ENCODE measurements around the gene HECW1.
A peak's percentile ranks its signal among the peaks of the same experiment; 100 is the strongest.
"Not testable (repeated sequence)": the region's sequence is repeated elsewhere in the genome, so short reads cannot be mapped to it uniquely, and the experiment has no call there.

The HECW1 gene

DNA sequence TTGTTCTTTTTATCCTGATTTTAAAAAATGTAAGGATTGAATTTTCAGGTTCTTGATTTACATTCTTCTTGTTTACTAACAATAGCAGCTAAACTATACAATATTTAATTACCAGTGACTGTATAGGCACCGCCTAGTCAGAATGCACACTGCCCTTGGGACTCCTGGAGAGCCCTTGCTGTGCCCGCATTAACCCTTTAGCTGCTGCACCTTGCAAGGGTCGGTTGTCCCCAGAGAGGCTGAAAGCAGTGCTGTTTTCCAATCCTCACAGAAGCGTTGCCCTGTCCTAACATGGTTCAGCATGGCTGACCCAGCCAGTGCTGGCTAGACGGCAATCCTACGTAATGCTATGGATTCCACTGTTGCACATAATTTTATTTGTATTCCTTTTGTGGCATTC is 102.6 kb downstream of the HECW1 start:
- no peak for DNase-seq (ENCODE audit: low read depth)
- TF ChIP-seq, protein P1, sequence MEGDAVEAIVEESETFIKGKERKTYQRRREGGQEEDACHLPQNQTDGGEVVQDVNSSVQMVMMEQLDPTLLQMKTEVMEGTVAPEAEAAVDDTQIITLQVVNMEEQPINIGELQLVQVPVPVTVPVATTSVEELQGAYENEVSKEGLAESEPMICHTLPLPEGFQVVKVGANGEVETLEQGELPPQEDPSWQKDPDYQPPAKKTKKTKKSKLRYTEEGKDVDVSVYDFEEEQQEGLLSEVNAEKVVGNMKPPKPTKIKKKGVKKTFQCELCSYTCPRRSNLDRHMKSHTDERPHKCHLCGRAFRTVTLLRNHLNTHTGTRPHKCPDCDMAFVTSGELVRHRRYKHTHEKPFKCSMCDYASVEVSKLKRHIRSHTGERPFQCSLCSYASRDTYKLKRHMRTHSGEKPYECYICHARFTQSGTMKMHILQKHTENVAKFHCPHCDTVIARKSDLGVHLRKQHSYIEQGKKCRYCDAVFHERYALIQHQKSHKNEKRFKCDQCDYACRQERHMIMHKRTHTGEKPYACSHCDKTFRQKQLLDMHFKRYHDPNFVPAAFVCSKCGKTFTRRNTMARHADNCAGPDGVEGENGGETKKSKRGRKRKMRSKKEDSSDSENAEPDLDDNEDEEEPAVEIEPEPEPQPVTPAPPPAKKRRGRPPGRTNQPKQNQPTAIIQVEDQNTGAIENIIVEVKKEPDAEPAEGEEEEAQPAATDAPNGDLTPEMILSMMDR (conservative IDR thresholded peaks at IDR 0.05; ENCODE audit: low read length): no peak
- no peak overlapping the region for H3K4me3 ChIP-seq (ENCODE audit: low read length)

DNA sequence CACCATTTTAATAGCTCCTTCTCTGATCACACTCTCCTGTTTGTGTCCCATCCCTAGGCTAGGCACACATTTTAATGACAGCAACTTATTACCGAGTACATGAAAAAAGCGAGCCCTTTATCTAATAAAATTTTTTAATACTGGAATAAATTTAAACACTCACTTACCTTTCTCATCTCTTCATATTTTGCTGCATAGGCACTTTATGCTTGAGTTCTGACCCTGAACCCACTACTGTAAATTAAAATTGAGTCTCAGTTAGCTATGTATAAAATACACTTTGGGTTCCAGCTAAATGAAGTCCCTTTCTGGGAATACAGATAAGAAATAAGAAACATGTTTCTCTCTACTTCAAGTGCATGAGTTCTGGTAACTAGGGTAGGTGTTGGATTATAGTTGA is 104.6 kb downstream of the HECW1 start:
- TF ChIP-seq, protein P1 (conservative IDR thresholded peaks at IDR 0.05; ENCODE audit: low read length): no peak
- no peak overlapping the region for H3K4me3 ChIP-seq (ENCODE audit: low read length)
- DNase-seq (ENCODE audit: low read depth): no peak

DNA sequence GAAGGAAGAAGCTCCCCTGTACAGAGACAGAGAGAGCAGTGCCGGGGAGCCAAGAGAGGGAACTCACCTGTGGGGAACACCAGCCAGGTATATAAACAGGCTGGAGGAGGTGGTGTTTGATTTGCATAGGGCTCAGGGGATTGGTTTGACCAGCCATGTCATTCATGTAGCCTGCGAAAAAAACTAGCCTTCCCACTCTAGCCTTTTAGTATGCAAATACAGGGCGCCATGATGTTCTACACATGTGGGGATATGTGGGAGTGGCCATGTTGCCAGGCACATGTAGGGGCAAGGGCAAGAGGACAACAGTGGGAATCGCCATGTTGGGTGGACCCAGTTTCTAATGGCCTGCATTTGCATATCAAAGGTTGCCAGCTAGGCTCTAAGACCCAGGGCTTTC is 106.5 kb downstream of the HECW1 start:
- not testable (repeated sequence) for DNase-seq (ENCODE audit: low read depth); H3K4me3 ChIP-seq (ENCODE audit: low read length)

DNA sequence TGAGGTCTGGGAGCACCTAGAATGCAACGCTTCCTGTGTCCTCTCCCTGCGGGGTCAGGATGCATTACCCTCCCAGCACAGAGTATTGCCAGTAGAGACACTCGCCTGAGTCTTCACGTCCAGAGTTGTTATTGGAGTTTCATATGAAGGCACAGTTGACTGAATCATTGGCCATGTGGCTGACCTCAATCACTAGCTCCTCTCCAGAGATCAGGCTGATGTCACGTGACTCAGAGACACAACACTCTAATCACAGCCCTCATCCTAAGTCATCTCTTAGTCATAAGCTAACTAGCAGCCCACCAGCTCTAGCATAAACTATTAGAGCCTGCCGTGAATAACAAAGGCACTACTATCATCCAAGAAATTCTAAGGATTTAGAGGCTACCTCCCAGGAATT is 107.8 kb downstream of the HECW1 start:
- TF ChIP-seq, protein P1 (conservative IDR thresholded peaks at IDR 0.05; ENCODE audit: low read length): no peak
- DNase-seq (ENCODE audit: low read depth): peak; percentile 44
- H3K4me3 ChIP-seq (ENCODE audit: low read length): no peak overlapping the region

DNA sequence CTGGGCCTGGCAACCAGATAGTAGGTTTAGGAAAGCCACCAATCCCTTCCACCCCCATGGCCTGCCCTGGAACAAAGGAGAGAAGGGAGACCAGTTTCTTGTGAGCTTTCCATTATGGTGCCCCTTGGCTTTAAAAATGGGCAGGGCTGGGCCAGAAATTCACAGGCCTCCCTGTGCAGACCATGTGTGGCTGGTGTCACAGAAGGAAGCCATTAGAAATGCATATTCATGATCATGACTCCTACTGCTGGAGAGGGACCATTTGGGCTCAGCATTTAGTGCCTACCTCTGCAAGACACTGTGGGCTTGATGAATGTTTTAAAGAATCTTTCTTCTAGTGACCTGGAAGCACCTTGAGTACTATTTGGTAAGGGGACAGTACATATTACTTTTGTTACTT is 108.3 kb downstream of the HECW1 start:
- no peak overlapping the region for H3K4me3 ChIP-seq (ENCODE audit: low read length)
- no peak for DNase-seq (ENCODE audit: low read depth)
- TF ChIP-seq, protein P1 (conservative IDR thresholded peaks at IDR 0.05; ENCODE audit: low read length): no peak

DNA sequence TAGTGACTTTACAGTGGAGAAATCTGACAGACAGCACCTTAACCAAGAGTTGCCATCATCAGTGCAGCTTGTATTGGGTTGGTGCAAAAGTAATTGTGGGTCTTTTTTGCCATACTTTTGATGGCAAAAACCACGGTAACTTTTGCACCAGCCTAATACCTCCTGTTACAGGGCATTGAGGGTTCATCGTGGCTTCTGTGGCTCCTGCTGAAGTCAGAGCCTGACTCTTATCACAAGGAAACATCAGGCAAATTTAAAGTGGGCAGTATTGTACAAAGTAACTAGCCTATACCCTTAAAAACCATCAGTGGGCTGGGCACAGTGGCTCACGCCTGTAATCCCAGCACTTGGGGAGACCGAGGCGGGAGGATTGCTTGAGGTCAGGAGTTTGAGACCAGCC is 117.4 kb downstream of the HECW1 start:
- no peak overlapping the region for H3K4me3 ChIP-seq (ENCODE audit: low read length)
- DNase-seq (ENCODE audit: low read depth): no peak
- TF ChIP-seq, protein P1 (conservative IDR thresholded peaks at IDR 0.05; ENCODE audit: low read length): no peak

DNA sequence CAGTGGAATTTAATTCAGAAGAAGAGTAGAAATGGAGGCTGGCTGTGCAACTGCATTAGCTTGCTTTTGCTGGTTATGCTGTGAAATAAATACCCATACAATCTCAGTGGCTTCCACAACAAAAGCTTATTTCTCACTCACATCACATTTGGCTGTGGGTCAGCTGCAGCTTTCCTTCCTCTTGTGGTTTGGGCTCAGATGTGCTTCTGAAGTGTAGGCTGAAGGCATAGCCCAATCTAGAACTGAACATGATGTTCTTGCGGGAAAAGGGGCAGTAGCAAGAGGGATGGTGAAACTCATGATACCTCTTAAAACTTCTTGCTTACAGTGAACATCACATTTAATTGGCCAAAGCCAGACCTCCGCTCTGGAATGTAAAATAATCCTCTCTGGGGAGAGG is 119.9 kb downstream of the HECW1 start:
- no peak for DNase-seq (ENCODE audit: low read depth)
- H3K4me3 ChIP-seq (ENCODE audit: low read length): no peak overlapping the region
- TF ChIP-seq, protein P1 (conservative IDR thresholded peaks at IDR 0.05; ENCODE audit: low read length): no peak

DNA sequence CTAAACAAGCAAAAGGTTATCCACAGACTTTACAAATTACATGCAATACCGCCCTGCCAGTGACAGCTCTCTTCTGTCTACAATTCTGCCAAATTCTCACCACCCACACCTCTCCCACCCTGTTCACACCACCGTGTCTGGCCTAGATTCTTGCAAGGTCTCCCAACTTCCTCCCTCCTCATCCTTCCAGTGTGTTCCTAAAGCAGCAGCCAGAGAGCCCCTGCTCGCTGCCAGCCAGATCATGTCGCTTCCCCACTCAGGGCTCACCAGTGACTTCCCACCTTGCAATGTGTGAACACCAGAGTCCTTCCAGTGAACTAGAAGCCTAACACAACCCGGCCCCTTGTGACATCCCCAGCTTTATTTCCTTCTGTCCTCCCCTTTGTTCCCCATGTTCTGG is 121.6 kb downstream of the HECW1 start:
- no peak overlapping the region for H3K4me3 ChIP-seq (ENCODE audit: low read length)
- TF ChIP-seq, protein P1 (conservative IDR thresholded peaks at IDR 0.05; ENCODE audit: low read length): no peak
- no peak for DNase-seq (ENCODE audit: low read depth)

Data from AG10803 (cell line).